ENCODE results near the gene TEDC2. TPM values are rescaled to one million over a fixed set of nuclear protein-coding genes. Genes with fewer than 3 reads are reported as not detected.
"Not testable (repeated sequence)": the region's sequence is repeated elsewhere in the genome, so short reads cannot be mapped to it uniquely, and the experiment has no call there.

TEDC2 gene
- total RNA-seq, 1 donor from 2014 or later, result 12.0 TPM

DNA sequence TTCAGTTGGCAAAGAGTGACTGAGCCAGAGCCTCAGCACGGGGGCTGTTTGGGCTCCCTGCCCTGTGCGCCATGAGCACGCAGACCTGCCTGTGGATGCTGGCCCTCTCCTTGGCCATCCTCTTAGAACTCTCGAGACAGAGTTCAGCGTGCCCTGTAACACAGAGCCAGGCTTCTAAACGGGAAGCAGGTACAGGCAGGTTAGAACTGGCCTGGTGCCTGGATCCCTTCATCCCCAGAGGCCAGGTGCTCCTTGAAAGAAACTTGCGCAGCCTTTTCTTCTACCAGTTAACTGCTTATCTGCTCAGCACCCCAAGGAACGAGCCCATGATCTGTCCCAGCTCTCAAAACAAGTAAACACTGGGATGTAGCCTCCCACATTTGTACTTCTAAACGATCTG lies 23.8 kb upstream of the TEDC2 start:
- DNase-seq (ENCODE audit: low read depth), result no peak
- Histone ChIP-seq H3K27me3 (ENCODE audit: control insufficient read depth, insufficient read depth, low read length) (no peaks in the 10 kb centered on the region), H3K36me3 (ENCODE audit: control insufficient read depth, insufficient read depth, low read length) (peaks cover 3% of the 10 kb centered on the region), H3K4me3 (ENCODE audit: low read depth, low read length) (no peak overlapping the region)
- TF ChIP-seq CTCF (IDR thresholded peaks at IDR 0.05; ENCODE audit: insufficient read depth, low read length, poor library complexity, severe bottlenecking), result no peak

GRCh38 chr16:2437032-2437790 lies 22.7 kb upstream of the TEDC2 start:
- no peak for DNase-seq (ENCODE audit: low read depth)
- H3K27me3 ChIP-seq (ENCODE audit: control insufficient read depth, insufficient read depth, low read length), result no peaks in the 10 kb centered on the region
- peaks cover 3% of the 10 kb centered on the region for H3K36me3 ChIP-seq (ENCODE audit: control insufficient read depth, insufficient read depth, low read length)
- TF ChIP-seq CTCF (IDR thresholded peaks at IDR 0.05; ENCODE audit: insufficient read depth, low read length, poor library complexity, severe bottlenecking), result no peak
- no peak overlapping the region for H3K4me3 ChIP-seq (ENCODE audit: low read depth, low read length)

GRCh38 chr16:2438121-2438520 lies 21.8 kb upstream of the TEDC2 start:
- Histone ChIP-seq H3K36me3 (ENCODE audit: control insufficient read depth, insufficient read depth, low read length) (peaks cover 3% of the 10 kb centered on the region), H3K27me3 (ENCODE audit: control insufficient read depth, insufficient read depth, low read length) (no peaks in the 10 kb centered on the region), H3K4me3 (ENCODE audit: low read depth, low read length) (no peak overlapping the region)
- TF ChIP-seq CTCF (IDR thresholded peaks at IDR 0.05; ENCODE audit: insufficient read depth, low read length, poor library complexity, severe bottlenecking), result no peak
- no peak for DNase-seq (ENCODE audit: low read depth)

- DNase-seq (ENCODE audit: low read depth), result no peak
- Histone ChIP-seq H3K36me3 (ENCODE audit: control insufficient read depth, insufficient read depth, low read length) (peaks cover 3% of the 10 kb centered on the region), H3K4me3 (ENCODE audit: low read depth, low read length) (no peak overlapping the region), H3K27me3 (ENCODE audit: control insufficient read depth, insufficient read depth, low read length) (no peaks in the 10 kb centered on the region)
- no peak for TF ChIP-seq CTCF (IDR thresholded peaks at IDR 0.05; ENCODE audit: insufficient read depth, low read length, poor library complexity, severe bottlenecking)
Measured at GRCh38 chr16:2439598-2439997, 20.3 kb upstream of the TEDC2 start.

DNA sequence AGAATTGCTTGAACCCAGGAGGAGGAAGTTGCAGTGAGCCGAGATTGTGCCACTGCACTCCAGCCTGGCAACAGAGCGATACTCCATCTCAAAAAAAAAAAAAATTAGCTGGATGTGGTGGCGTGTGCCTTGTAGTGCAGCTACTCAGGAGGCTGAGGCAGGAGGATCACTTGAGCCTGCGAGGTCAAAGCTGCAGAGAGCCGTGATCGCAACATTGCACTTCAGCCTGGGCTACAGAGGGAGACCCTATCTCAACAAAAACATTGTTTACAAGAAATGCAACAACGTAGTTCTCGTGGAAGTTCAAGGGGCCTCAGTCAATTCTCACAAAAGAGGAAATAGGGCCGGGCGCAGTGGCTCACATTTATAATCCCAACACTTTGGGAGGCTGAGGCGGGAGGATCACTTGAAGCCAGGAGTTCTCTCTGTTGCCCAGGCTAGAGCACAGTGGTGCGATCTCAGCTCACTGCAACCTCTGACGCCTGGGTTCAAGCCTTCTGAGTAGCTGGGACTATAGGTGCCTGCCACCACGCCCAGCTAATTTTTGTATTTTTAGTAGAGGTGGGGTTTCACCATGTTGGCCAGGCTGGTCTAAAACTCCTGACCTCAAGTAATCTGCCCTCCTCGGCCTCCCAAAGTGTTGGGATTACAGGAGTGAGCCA lies 18.6 kb upstream of the TEDC2 start:
- H3K36me3 ChIP-seq (ENCODE audit: control insufficient read depth, insufficient read depth, low read length); H3K4me3 ChIP-seq (ENCODE audit: low read depth, low read length); DNase-seq (ENCODE audit: low read depth); H3K27me3 ChIP-seq (ENCODE audit: control insufficient read depth, insufficient read depth, low read length): not testable (repeated sequence)

DNA sequence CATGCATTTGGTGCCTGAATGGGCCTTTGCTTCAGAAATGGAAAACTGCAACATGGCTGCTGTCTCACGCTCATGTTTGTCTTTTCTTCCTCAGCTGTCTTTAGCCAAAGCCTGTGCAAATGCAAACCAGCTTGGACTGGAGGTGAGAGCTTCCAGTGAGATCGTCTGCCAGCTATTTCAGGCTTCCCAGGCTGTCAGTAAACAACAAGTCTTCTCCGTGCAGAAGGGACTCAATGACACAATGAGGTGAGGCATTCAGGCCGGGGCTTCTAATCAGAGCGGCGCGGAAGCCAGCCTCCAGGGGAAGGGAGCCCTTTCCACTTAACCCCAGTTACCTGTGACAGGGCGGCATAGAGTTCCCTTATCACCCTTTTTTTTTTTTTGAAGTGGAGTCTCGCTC lies 16.4 kb upstream of the TEDC2 start:
- Histone ChIP-seq H3K36me3 (ENCODE audit: control insufficient read depth, insufficient read depth, low read length) (peaks cover 2% of the 10 kb centered on the region), H3K4me3 (ENCODE audit: low read depth, low read length) (no peak overlapping the region), H3K27me3 (ENCODE audit: control insufficient read depth, insufficient read depth, low read length) (no peaks in the 10 kb centered on the region)
- no peak for DNase-seq (ENCODE audit: low read depth)
- no peak for TF ChIP-seq CTCF (IDR thresholded peaks at IDR 0.05; ENCODE audit: insufficient read depth, low read length, poor library complexity, severe bottlenecking)
